HepG2 (cell line): ENCODE data around the gene SLC12A9.

Source experiments
- CTCF ChIP-seq: sonication (generic); formaldehyde crosslinking; IDR thresholded peaks from 2 replicates; pipeline ENCODE4 v1.5.0; 2020; ENCODE audit warnings: mild to moderate bottlenecking, missing genetic modification reagents, moderate library complexity
- DR1 ChIP-seq: sonication (generic); formaldehyde crosslinking; IDR thresholded peaks from 2 replicates; pipeline ENCODE4 v1.8.0; 2021; ENCODE audit warnings: mild to moderate bottlenecking, missing genetic modification reagents, inconsistent platforms
- KAT2B ChIP-seq: fragments of 150-350 bp; IDR thresholded peaks from 2 replicates; pipeline ENCODE4 v1.6.1; 2014; ENCODE audit warnings: low read depth, low read length, borderline replicate concordance
- POLR2AphosphoS5 ChIP-seq: IDR thresholded peaks from 2 replicates; pipeline ENCODE4 v1.6.1; 2012; ENCODE audit warnings: low read depth, low read length
- RFX5 ChIP-seq: IDR thresholded peaks from 2 replicates; pipeline ENCODE4 v1.6.1; 2011; ENCODE audit warnings: low read depth, low read length, improper control_type of control experiment
- TF ChIP-seq, protein P1 (sequence below): sonication (generic); formaldehyde crosslinking; IDR thresholded peaks from 2 replicates; pipeline ENCODE4 v1.8.1; 2023; ENCODE audit warnings: missing genetic modification reagents, inconsistent platforms, borderline replicate concordance
- TF ChIP-seq, protein P2 (sequence below), 2 experiments: IDR thresholded peaks; 2 replicates each; pipeline ENCODE4 v1.6.1; 2011 to 2012; ENCODE audit warnings: low read length in 2 of 2, borderline replicate concordance in 1 of 2, low read depth in 1 of 2, mild to moderate bottlenecking in 1 of 2, moderate library complexity in 1 of 2
- TF ChIP-seq, protein P3 (sequence below): sonication (generic); formaldehyde crosslinking; IDR thresholded peaks from 2 replicates; pipeline ENCODE4 v1.4.0; 2020; ENCODE audit warnings: missing genetic modification reagents, low read depth, mild to moderate bottlenecking, borderline replicate concordance

- TF ChIP-seq POLR2AphosphoS5 (no peak), CTCF (CRISPR knock-in tag) (no peak), KAT2B (no peak), RFX5 (no peak), DR1 (CRISPR knock-in tag) (no peak)
- TF ChIP-seq, protein P1, sequence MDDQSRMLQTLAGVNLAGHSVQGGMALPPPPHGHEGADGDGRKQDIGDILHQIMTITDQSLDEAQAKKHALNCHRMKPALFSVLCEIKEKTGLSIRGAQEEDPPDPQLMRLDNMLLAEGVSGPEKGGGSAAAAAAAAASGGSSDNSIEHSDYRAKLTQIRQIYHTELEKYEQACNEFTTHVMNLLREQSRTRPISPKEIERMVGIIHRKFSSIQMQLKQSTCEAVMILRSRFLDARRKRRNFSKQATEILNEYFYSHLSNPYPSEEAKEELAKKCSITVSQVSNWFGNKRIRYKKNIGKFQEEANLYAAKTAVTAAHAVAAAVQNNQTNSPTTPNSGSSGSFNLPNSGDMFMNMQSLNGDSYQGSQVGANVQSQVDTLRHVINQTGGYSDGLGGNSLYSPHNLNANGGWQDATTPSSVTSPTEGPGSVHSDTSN (CRISPR knock-in tag) = no peak
- TF ChIP-seq, protein P2, sequence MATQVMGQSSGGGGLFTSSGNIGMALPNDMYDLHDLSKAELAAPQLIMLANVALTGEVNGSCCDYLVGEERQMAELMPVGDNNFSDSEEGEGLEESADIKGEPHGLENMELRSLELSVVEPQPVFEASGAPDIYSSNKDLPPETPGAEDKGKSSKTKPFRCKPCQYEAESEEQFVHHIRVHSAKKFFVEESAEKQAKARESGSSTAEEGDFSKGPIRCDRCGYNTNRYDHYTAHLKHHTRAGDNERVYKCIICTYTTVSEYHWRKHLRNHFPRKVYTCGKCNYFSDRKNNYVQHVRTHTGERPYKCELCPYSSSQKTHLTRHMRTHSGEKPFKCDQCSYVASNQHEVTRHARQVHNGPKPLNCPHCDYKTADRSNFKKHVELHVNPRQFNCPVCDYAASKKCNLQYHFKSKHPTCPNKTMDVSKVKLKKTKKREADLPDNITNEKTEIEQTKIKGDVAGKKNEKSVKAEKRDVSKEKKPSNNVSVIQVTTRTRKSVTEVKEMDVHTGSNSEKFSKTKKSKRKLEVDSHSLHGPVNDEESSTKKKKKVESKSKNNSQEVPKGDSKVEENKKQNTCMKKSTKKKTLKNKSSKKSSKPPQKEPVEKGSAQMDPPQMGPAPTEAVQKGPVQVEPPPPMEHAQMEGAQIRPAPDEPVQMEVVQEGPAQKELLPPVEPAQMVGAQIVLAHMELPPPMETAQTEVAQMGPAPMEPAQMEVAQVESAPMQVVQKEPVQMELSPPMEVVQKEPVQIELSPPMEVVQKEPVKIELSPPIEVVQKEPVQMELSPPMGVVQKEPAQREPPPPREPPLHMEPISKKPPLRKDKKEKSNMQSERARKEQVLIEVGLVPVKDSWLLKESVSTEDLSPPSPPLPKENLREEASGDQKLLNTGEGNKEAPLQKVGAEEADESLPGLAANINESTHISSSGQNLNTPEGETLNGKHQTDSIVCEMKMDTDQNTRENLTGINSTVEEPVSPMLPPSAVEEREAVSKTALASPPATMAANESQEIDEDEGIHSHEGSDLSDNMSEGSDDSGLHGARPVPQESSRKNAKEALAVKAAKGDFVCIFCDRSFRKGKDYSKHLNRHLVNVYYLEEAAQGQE (IDR thresholded peaks at IDR 0.05; ENCODE audit: borderline replicate concordance in 1 of 2, low read depth in 1 of 2, low read length in 2 of 2) = no peak
- TF ChIP-seq, protein P3, sequence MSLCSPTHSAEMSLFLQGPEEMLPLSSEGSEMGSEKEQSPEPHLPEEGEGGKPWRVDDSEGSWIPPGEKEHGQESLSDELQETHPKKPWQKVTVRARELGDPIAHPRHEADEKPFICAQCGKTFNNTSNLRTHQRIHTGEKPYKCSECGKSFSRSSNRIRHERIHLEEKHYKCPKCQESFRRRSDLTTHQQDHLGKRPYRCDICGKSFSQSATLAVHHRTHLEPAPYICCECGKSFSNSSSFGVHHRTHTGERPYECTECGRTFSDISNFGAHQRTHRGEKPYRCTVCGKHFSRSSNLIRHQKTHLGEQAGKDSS (CRISPR knock-in tag) = no peak
Measured at GRCh38 chr7:100817097-100817496, 35.4 kb upstream of the SLC12A9 start.
